K562 (cell line): ENCODE measurements around the gene TPI1. TPM values are rescaled to one million over a fixed set of nuclear protein-coding genes. Genes with fewer than 3 reads are reported as not detected.
A peak's percentile ranks its signal among the peaks of the same experiment; 100 is the strongest.

ENCODE experiments used
- ATAC-seq: fragments of 200-7000 bp; cut with Tn5 transposase; 3 replicates; pipeline ENCODE4 v1.9.1; 2020; ENCODE audit warnings: moderate library complexity
- BruUV-seq: library from RNA; stranded (reverse); fragments of 400-500 nt; replicated peaks from 2 replicates; lab custom pipeline; 2021; lab: Mats Ljungman, UMichigan
- CTCF ChIA-PET: fragments of 300-600 bp; formaldehyde crosslinking; extraction: SDS; loops from one replicate; lab custom pipeline; 2021; ENCODE audit warnings: low intra/inter-chr PET ratio; lab: Yijun Ruan, JAX
- POLR2A ChIA-PET: fragments of 300-600, 350-650 bp; sonication (Branson Sonifier 250); formaldehyde crosslinking; extraction: SDS; loops from one replicate; lab custom pipeline; 2021; ENCODE audit warnings: antibody characterized with exemption, inconsistent platforms; lab: Yijun Ruan, JAX
- DNase-seq, 4 experiments: peaks; one replicate each; pipeline versions ENCODE4 v3.0.0 to v3.0.0-alpha.2; 2011 to 2018; ENCODE audit warnings: low spot score in 3 of 4, mixed read lengths in 3 of 4; ENCODE audit errors: extremely low read depth in 1 of 4
- FAIRE-seq: peaks from 2 replicates; lab custom pipeline; 2011; peaks lifted over from hg19 to GRCh38; lab: Jason Lieb, UNC
- H2AFZ ChIP-seq: 2 replicates; pipeline ENCODE4 v1.6.0; 2011; ENCODE audit warnings: low read depth, low read length, control low read depth, inconsistent platforms
- H3K27ac ChIP-seq: fragments of 200-600 bp; 3 replicates; pipeline ENCODE4 v1.8.0; 2011; ENCODE audit warnings: low read depth, mild to moderate bottlenecking, control low read depth, inconsistent platforms, low read length, moderate library complexity, mixed read lengths; ENCODE audit errors: extremely low read depth
- H3K27me3 ChIP-seq, 2 experiments: fragments of 300-600 bp in 1 of 2; 2 replicates in 1 of 2; 3 replicates in 1 of 2; pipeline versions ENCODE4 v1.6.0 to v1.8.0; 2011; ENCODE audit warnings: inconsistent platforms in 2 of 2, low read length in 2 of 2, mild to moderate bottlenecking in 1 of 2, mixed read lengths in 1 of 2, moderate library complexity in 1 of 2; ENCODE audit not compliant: control insufficient read depth in 2 of 2, insufficient read depth in 2 of 2
- H3K36me3 ChIP-seq: fragments of 300-600 bp; 3 replicates; pipeline ENCODE4 v1.8.0; 2011; ENCODE audit warnings: mild to moderate bottlenecking, low read length, inconsistent platforms; ENCODE audit not compliant: control insufficient read depth, insufficient read depth
- H3K4me1 ChIP-seq, 2 experiments: fragments of 200-600 bp in 1 of 2; replicated peaks in 1 of 2; 2 replicates in 1 of 2; 3 replicates in 1 of 2; pipeline versions ENCODE4 v1.5.1 to v1.8.0; 2011; ENCODE audit warnings: inconsistent platforms in 2 of 2, low read length in 2 of 2, mild to moderate bottlenecking in 1 of 2, mixed read lengths in 1 of 2, moderate library complexity in 1 of 2; ENCODE audit not compliant: control insufficient read depth in 2 of 2, insufficient read depth in 2 of 2
- H3K4me2 ChIP-seq: 2 replicates; pipeline ENCODE4 v1.6.1; 2011; ENCODE audit warnings: low read length, control low read depth, inconsistent platforms, mixed read lengths; ENCODE audit not compliant: insufficient read depth
- H3K4me3 ChIP-seq: fragments of 200-600 bp; sonication (generic), shearing (Covaris generic); 2 replicates; pipeline ENCODE4 v1.5.1; 2016; ENCODE audit warnings: control low read depth, inconsistent platforms
- H3K79me2 ChIP-seq: fragments of 200-600 bp; 3 replicates; pipeline ENCODE4 v1.8.0; 2011; ENCODE audit warnings: low read length, inconsistent platforms; ENCODE audit not compliant: control insufficient read depth, insufficient read depth
- H3K9ac ChIP-seq, 2 experiments: 2 replicates each; pipeline versions ENCODE4 v1.6.0 to v1.6.1; 2011; ENCODE audit warnings: low read depth in 2 of 2, low read length in 2 of 2, control low read depth in 1 of 2, inconsistent platforms in 1 of 2, mild to moderate bottlenecking in 1 of 2, mixed read lengths in 1 of 2; ENCODE audit not compliant: insufficient read depth in 1 of 2
- H3K9me1 ChIP-seq: one replicate; pipeline ENCODE4 v1.6.0; 2011; ENCODE audit warnings: inconsistent platforms, mild to moderate bottlenecking, low read length, moderate library complexity; ENCODE audit not compliant: control insufficient read depth, insufficient read depth
- H3K9me3 ChIP-seq: replicated peaks from 2 replicates; pipeline ENCODE4 v1.5.1; 2011; ENCODE audit warnings: low read depth, low read length, inconsistent platforms; ENCODE audit not compliant: control insufficient read depth, insufficient read depth
- H4K20me1 ChIP-seq: replicated peaks from 2 replicates; pipeline ENCODE4 v1.6.1; 2011; ENCODE audit warnings: low read length, inconsistent platforms, mixed read lengths; ENCODE audit not compliant: control insufficient read depth, insufficient read depth
- ESRRB ChIP-seq: fragments of 250-450 bp; sonication (Bioruptor Pico); IDR thresholded peaks from 2 replicates; pipeline ENCODE4 v1.5.0; 2020; ENCODE audit warnings: mild to moderate bottlenecking, moderate library complexity, borderline replicate concordance
- FOXP4 ChIP-seq: sonication (generic); formaldehyde crosslinking; IDR thresholded peaks from 2 replicates; pipeline ENCODE4 v1.8.0; 2022; ENCODE audit warnings: mild to moderate bottlenecking, missing genetic modification reagents, borderline replicate concordance
- HDAC2 ChIP-seq: fragments of 450-650 bp; IDR thresholded peaks from 2 replicates; pipeline ENCODE4 v1.6.1; 2016; ENCODE audit warnings: mild to moderate bottlenecking
- HNRNPL ChIP-seq: fragments of 200-400 bp; formaldehyde crosslinking; IDR thresholded peaks from 2 replicates; pipeline ENCODE4 v1.6.1; 2017; ENCODE audit warnings: low read depth, mild to moderate bottlenecking, low read length
- NR2C2 ChIP-seq, 2 experiments: fragments of 200-800 bp in 1 of 2; sonication (Bioruptor generic) in 1 of 2; sonication (generic) in 1 of 2; formaldehyde crosslinking in 1 of 2; IDR thresholded peaks; 2 replicates each; pipeline versions ENCODE4 v1.6.1 to v1.8.0; 2016 to 2022; ENCODE audit warnings: mild to moderate bottlenecking in 1 of 2, missing compliant biosample characterization in 1 of 2, missing genetic modification characterization in 1 of 2, missing genetic modification reagents in 1 of 2
- PBX2 ChIP-seq, 2 experiments: IDR thresholded peaks in 1 of 2; conservative IDR thresholded peaks in 1 of 2; 2 replicates each; pipeline ENCODE4 v1.6.1; 2016; ENCODE audit warnings: low read depth in 2 of 2, mild to moderate bottlenecking in 1 of 2, missing compliant biosample characterization in 1 of 2, missing genetic modification characterization in 1 of 2, moderate library complexity in 1 of 2
- TRIM25 ChIP-seq: fragments of 450-650 bp; IDR thresholded peaks from 2 replicates; pipeline ENCODE4 v1.7.0; 2016; ENCODE audit warnings: borderline replicate concordance
- ZNF12 ChIP-seq: sonication (generic); formaldehyde crosslinking; IDR thresholded peaks from 2 replicates; pipeline ENCODE4 v1.4.0; 2020; ENCODE audit warnings: mild to moderate bottlenecking, missing genetic modification reagents
- ZNF184 ChIP-seq: sonication (generic); formaldehyde crosslinking; IDR thresholded peaks from 2 replicates; pipeline ENCODE4 v1.5.0; 2020; ENCODE audit warnings: missing genetic modification reagents
- ZNF24 ChIP-seq: fragments of 450-650 bp; IDR thresholded peaks from 2 replicates; pipeline ENCODE4 v1.6.1; 2016
- WGBS: fragments of 100-300 bp; shearing (Covaris generic); methylation state at CpG from one replicate; pipeline ENCODE4 v1.1.6; 2016; ENCODE audit warnings: low coverage, mixed read lengths; ENCODE audit not compliant: insufficient coverage; ENCODE audit errors: missing lambda C conversion rate; 5-methylcytosine and 5-hydroxymethylcytosine counted together
- in situ Hi-C: fragments of 300-500 bp; cut with MboI; formaldehyde crosslinking; loops from 4 replicates; pipeline ENCODE4 v1.15.0; 2018; ENCODE audit warnings: inconsistent platforms, mixed read lengths
- intact Hi-C: fragments of 100-400 bp; cut with micrococcal nuclease; formaldehyde crosslinking; loops from 2 replicates; pipeline ENCODE4 v1.14.2; 2022
- polyA plus RNA-seq, 8 experiments: library from polyadenylated mRNA; depleted of rRNA in 4 of 8; stranded (reverse) in 5 of 8; unstranded in 3 of 8; fragments of >200 nt; fragmentation: Nextera tagmentation in 2 of 8; fragmentation: Illumina TruSeq in 1 of 8; extraction: Ambion mirVana in 2 of 8; extraction: Trizol in 1 of 8; gene quantifications; 2 replicates each; pipeline versions ENCODE4 v1.2.1 to v1.2.3, GENCODE V29; 2011 to 2014; ENCODE audit warnings: inconsistent platforms in 1 of 8, missing spikeins in 1 of 8
- total RNA-seq, 7 experiments: library from RNA; depleted of rRNA in 6 of 7; stranded (reverse); fragments of >200 nt in 6 of 7; fragmentation: Illumina TruSeq in 2 of 7; extraction: Trizol in 2 of 7; gene quantifications; 2 replicates each; pipeline versions ENCODE4 v1.2.1 to v1.2.3, GENCODE V29; 2011 to 2021; ENCODE audit warnings: low replicate concordance in 1 of 7
- TF ChIP-seq, protein P1 (sequence below): fragments of 250-450 bp; sonication (Bioruptor Pico); IDR thresholded peaks from 2 replicates; pipeline ENCODE4 v1.8.0; 2021; ENCODE audit warnings: moderate library complexity, mild to moderate bottlenecking, inconsistent platforms

The TPI1 gene
- total and polyA plus RNA-seq, 9 of the 15 experiments (the other 6 are each of a cell fraction or from before 2014, with no cell fraction given) = 662 to 4,971 (median 892) TPM

DNA sequence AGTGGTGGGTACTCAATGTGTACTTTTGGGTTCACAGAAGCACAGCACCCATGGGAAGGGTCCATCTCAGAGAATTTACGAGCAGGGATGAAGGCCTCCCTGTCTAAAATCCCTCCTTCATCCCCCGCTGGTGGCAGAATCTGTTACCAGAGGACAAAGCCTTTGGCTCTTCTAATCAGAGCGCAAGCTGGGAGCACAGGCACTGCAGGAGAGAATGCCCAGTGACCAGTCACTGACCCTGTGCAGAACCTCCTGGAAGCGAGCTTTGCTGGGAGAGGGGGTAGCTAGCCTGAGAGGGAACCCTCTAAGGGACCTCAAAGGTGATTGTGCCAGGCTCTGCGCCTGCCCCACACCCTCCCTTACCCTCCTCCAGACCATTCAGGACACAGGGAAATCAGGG, 47.2 kb upstream of the TPI1 start:
- no peaks in the 10 kb centered on the region for H4K20me1 ChIP-seq
- no peak overlapping the region for H2AFZ ChIP-seq
- peak overlapping the region in 1 of 2 experiments; percentile 35; a peak in 1 of 4 replicates for H3K9ac ChIP-seq
- 34% methylated on average over 3 of the region's 5 CpGs for WGBS
- no peaks in the 10 kb centered on the region for H3K79me2 ChIP-seq
- H3K9me1 ChIP-seq = no peaks in the 10 kb centered on the region
- no peaks in the 10 kb centered on the region for H3K36me3 ChIP-seq
- no peak overlapping the region for H3K4me2 ChIP-seq
- H3K4me3 ChIP-seq = no peak overlapping the region
- ChIA-PET POLR2A (no interaction called here), CTCF (no interaction called here)
- no TSS peak for BruUV-seq
- in situ Hi-C loops = no loop called here
- H3K4me1 ChIP-seq = peaks cover 8 to 16% of the 10 kb centered on the region in 2 experiments; a peak in 4 of 5 replicates
- H3K27ac ChIP-seq = no peak overlapping the region
- DNase-seq (no peak), FAIRE-seq (no peak), ATAC-seq (no peak)
- intact Hi-C loops = loop anchor here (10.0 kb wide), 2 partner anchors 205 to 265 kb away; partner anchors contain the start of gene IFFO1
- no peaks in the 10 kb centered on the region for H3K9me3 ChIP-seq
- H3K27me3 ChIP-seq = peaks cover 0 to 4% of the 10 kb centered on the region in 2 experiments; a peak in 2 of 5 replicates
- TF ChIP-seq HDAC2 (no peak), FOXP4 (CRISPR knock-in tag) (no peak), ZNF12 (CRISPR knock-in tag) (no peak), ZNF184 (CRISPR knock-in tag) (no peak), ESRRB (no peak), NR2C2 (CRISPR knock-in tag; IDR thresholded peaks at IDR 0.05) (no peak), NR2C2 (tag; IDR thresholded peaks at IDR 0.05) (no peak), ZNF24 (no peak), TRIM25 (no peak), PBX2 (CRISPR knock-in tag; IDR thresholded peaks at IDR 0.05; ENCODE audit: low read depth) (no peak), PBX2 (tag; conservative IDR thresholded peaks at IDR 0.05; ENCODE audit: low read depth) (no peak), HNRNPL (no peak)
- TF ChIP-seq, protein P1, sequence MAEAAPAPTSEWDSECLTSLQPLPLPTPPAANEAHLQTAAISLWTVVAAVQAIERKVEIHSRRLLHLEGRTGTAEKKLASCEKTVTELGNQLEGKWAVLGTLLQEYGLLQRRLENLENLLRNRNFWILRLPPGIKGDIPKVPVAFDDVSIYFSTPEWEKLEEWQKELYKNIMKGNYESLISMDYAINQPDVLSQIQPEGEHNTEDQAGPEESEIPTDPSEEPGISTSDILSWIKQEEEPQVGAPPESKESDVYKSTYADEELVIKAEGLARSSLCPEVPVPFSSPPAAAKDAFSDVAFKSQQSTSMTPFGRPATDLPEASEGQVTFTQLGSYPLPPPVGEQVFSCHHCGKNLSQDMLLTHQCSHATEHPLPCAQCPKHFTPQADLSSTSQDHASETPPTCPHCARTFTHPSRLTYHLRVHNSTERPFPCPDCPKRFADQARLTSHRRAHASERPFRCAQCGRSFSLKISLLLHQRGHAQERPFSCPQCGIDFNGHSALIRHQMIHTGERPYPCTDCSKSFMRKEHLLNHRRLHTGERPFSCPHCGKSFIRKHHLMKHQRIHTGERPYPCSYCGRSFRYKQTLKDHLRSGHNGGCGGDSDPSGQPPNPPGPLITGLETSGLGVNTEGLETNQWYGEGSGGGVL (CRISPR knock-in tag) = no peak
